K562 treated with DMSO at 1 percent for 12 hours (cell line): Measurements from ENCODE around the gene CHD5. TPM values are rescaled to one million over a fixed set of nuclear protein-coding genes. Genes with fewer than 3 reads are reported as not detected.

Experiments
- total RNA-seq: library from RNA; unstranded; fragments of 300-600 nt; gene quantifications from 2 replicates; pipeline ENCODE4 v1.2.3, GENCODE V29; 2022; ENCODE audit not compliant: insufficient read depth

Gene CHD5
- 0.13 and 0.51 TPM in 2 replicates for total RNA-seq

DNA sequence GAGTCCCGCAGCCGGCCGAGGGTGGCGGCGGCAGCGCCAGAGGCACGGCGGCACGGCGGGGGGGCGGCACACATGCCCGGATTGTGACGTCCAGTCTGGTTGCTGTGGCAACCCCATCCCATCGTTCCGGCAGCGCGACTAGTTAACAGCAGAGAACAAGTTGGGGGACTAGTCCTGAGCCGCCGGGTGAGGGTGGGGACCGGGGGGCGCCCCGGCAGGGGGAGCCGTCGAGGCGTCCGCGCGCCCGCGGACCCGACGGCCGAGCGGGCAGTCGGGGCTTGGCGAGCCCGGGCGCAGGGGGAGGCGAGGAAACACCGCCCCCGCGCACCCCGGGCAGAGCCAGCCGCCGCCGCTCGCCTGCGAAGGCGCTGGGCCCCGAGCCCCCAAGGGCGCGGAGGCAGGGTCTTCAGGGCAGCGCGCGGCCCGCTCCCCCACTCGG, at the start of gene CHD5:
TSS of gene CHD5 (minus strand) at position 54 of the 439 bp plus-strand sequence. CDS start 298 bp downstream, outside the sequence.

GRCh38 chr1:6205849-6206519, 25.9 kb upstream of the CHD5 start, which contains the start of gene RNF207:
Gene RNF207 (plus strand): TSS chr1:6206119. CDS start chr1:6206536, 417 bp downstream.

GRCh38 chr1:6199298-6200187, 19.4 kb upstream of the CHD5 start, which contains the start of gene RPL22:
Gene RPL22 (minus strand): TSS chr1:6199595. CDS start chr1:6199573, 22 bp downstream.

Other genes starting within 250 kb of the CHD5 start
- gene NPHP4, start 187.9 kb downstream of the CHD5 start, total RNA-seq = 8.3 and 20.3 TPM in 2 replicates
- 14.1 and 25.1 TPM in 2 replicates for gene KCNAB2, start 134.4 kb downstream of the CHD5 start, total RNA-seq
- 409 and 754 TPM in 2 replicates for gene RPL22, start 19.3 kb upstream of the CHD5 start, total RNA-seq
- gene RNF207, start 25.8 kb upstream of the CHD5 start, total RNA-seq = 3.5 and 7.6 TPM in 2 replicates
- gene ICMT, start 55.6 kb upstream of the CHD5 start, total RNA-seq = 30.3 and 74.7 TPM in 2 replicates
- gene HES3, start 63.9 kb upstream of the CHD5 start, total RNA-seq = not detected in 2 replicates
- 0.93 and 2.1 TPM in 2 replicates for gene GPR153, start 80.8 kb upstream of the CHD5 start, total RNA-seq
- 56.8 and 68.8 TPM in 2 replicates for gene ACOT7, start 213.4 kb upstream of the CHD5 start, total RNA-seq
- gene HES2, start 239.6 kb upstream of the CHD5 start, total RNA-seq = not detected in 2 replicates
- gene ESPN, start 244.5 kb upstream of the CHD5 start, total RNA-seq = 2.8 and 4.0 TPM in 2 replicates